H1 (cell line): ENCODE results near the gene SMAD1. TPM values are rescaled to one million over a fixed set of nuclear protein-coding genes. Genes with fewer than 3 reads are reported as not detected.
A peak's percentile ranks its signal among the peaks of the same experiment; 100 is the strongest.

ENCODE experiments used
- BACH1 ChIP-seq: IDR thresholded peaks from 2 replicates; pipeline ENCODE4 v1.6.1; 2012; ENCODE audit warnings: low read length, improper control_type of control experiment
- BCL11A ChIP-seq, 2 experiments: IDR thresholded peaks; one replicate each; pipeline ENCODE4 v1.6.1; 2011; ENCODE audit warnings: low read depth in 2 of 2, low read length in 2 of 2, mild to moderate bottlenecking in 2 of 2
- CHD1 ChIP-seq: IDR thresholded peaks from 2 replicates; pipeline ENCODE4 v1.6.1; 2012; ENCODE audit warnings: low read depth, low read length, improper control_type of control experiment
- CREB1 ChIP-seq: IDR thresholded peaks from 2 replicates; pipeline ENCODE4 v1.6.1; 2012; ENCODE audit warnings: inconsistent platforms
- GTF2F1 ChIP-seq: IDR thresholded peaks from 2 replicates; pipeline ENCODE4 v1.6.1; 2012; ENCODE audit warnings: low read depth, low read length, improper control_type of control experiment, borderline replicate concordance
- NANOG ChIP-seq: IDR thresholded peaks from 2 replicates; pipeline ENCODE4 v1.6.1; 2011; ENCODE audit warnings: low read length, low read depth, mild to moderate bottlenecking, inconsistent platforms; ENCODE audit not compliant: insufficient read depth, poor library complexity, severe bottlenecking
- NRF1 ChIP-seq: IDR thresholded peaks from 2 replicates; pipeline ENCODE4 v1.6.1; 2011; ENCODE audit warnings: mild to moderate bottlenecking, low read depth, low read length, improper control_type of control experiment
- POU5F1 ChIP-seq: IDR thresholded peaks from 2 replicates; pipeline ENCODE4 v1.6.1; 2011; ENCODE audit warnings: low read depth, mild to moderate bottlenecking, low read length, moderate library complexity
- RAD21 ChIP-seq, 2 experiments: IDR thresholded peaks in 1 of 2; conservative IDR thresholded peaks in 1 of 2; 2 replicates each; pipeline ENCODE4 v1.6.1; 2011; ENCODE audit warnings: low read depth in 2 of 2, low read length in 2 of 2, improper control_type of control experiment in 1 of 2, inconsistent platforms in 1 of 2, mild to moderate bottlenecking in 1 of 2, moderate library complexity in 1 of 2
- RNF2 ChIP-seq: fragments of 200-900, 300-1000 bp; sonication (generic); IDR thresholded peaks from 2 replicates; pipeline ENCODE4 v1.7.1; 2016; ENCODE audit warnings: borderline replicate concordance, low read depth, mild to moderate bottlenecking, antibody characterized with exemption, low read length; ENCODE audit not compliant: poor library complexity, severe bottlenecking; ENCODE audit errors: missing control alignments
- RXRA ChIP-seq: IDR thresholded peaks from 2 replicates; pipeline ENCODE4 v1.6.1; 2011; ENCODE audit warnings: low read depth, mild to moderate bottlenecking, low read length, moderate library complexity; ENCODE audit not compliant: insufficient read depth
- SP1 ChIP-seq: IDR thresholded peaks from 2 replicates; pipeline ENCODE4 v1.6.1; 2011; ENCODE audit warnings: low read depth, low read length
- SP2 ChIP-seq: IDR thresholded peaks from 2 replicates; pipeline ENCODE4 v1.6.1; 2012; ENCODE audit warnings: mild to moderate bottlenecking, low read length, inconsistent platforms
- TAF7 ChIP-seq: optimal IDR thresholded peaks from 2 replicates; pipeline ENCODE3; 2011; ENCODE audit warnings: low read depth, mild to moderate bottlenecking, inconsistent platforms, low read length, moderate library complexity, borderline replicate concordance
- TBP ChIP-seq: IDR thresholded peaks from 2 replicates; pipeline ENCODE4 v1.6.1; 2011; ENCODE audit warnings: low read depth, low read length, improper control_type of control experiment
- polyA plus RNA-seq, 7 experiments: library from polyadenylated mRNA; depleted of rRNA in 3 of 7; stranded (reverse) in 5 of 7; unstranded in 2 of 7; fragments of >200 nt in 5 of 7; fragments of 200-250 nt in 2 of 7; gene quantifications; 1 replicate in 5 of 7; 2 replicates in 1 of 7; 4 replicates in 1 of 7; pipeline versions ENCODE4 v1.2.1 to v1.2.3, GENCODE V29; 2011 to 2013; ENCODE audit warnings: missing spikeins in 2 of 7, mixed read lengths in 2 of 7
- total RNA-seq: library from RNA; stranded (reverse); fragmentation: NEBNext Ultra II Directional; extraction: Animal tissue kit (Norgen Biotek cat#: 25700); gene quantifications from 2 replicates; pipeline ENCODE4 v1.2.1, GENCODE V29; 2021
- TF ChIP-seq, protein P1 (sequence below): IDR thresholded peaks from 2 replicates; pipeline ENCODE4 v1.6.1; 2011; ENCODE audit warnings: low read depth, mild to moderate bottlenecking, low read length; ENCODE audit not compliant: insufficient read depth
- TF ChIP-seq, protein P2 (sequence below), 3 experiments: IDR thresholded peaks; 1 replicate in 2 of 3; 2 replicates in 1 of 3; pipeline versions ENCODE4 v1.5.1 to v1.6.1; 2011; ENCODE audit warnings: low read length in 3 of 3, mild to moderate bottlenecking in 3 of 3, inconsistent platforms in 2 of 3, low read depth in 1 of 3, moderate library complexity in 1 of 3; ENCODE audit not compliant: insufficient read depth in 1 of 3; ENCODE audit errors: control extremely low read depth in 1 of 3

The SMAD1 gene
- total and polyA plus RNA-seq, 2 of the 8 experiments (the other 6 are each of a cell fraction or from before 2014, with no cell fraction given) = 22.6 to 25.3 TPM

DNA sequence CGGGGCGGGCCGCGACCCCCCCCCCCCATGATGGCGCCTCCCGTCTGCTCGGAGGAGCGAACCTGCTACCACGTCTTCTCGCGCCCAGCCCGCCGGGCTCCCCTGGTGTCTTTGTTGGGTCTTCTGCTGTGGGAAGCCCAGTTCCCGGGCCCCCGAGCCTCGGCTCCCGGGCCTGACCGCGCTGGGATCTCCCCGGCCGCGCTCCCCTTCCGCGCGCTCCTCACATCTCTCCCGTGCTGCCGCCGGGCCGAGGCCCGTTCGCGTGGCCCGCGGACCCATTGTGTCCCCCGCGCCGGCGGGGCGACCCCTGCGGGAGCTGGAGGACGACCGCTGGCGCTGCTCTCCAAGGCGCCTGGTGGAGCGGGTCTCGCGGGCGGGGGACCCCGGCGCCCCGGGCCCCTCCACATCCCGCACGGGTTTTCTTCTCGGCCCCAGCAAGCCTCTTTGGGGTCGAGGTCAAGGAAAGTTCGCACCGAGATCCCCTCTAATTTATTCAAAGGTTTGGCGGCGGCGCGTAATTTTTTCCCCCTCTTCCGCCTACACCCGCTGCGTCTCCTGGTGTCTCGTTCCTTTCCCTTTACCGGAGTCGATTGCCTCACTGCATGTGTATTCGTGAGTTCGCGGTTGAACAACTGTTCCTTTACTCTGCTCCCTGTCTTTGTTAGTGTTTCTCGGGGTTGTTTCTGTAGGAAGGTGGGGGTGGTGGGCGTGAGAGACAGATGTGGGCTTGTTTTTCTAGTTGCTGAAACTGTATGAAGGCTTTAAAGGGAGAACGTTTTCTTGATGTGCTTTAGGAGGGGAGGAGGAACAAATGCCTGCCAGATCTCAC, 770 bp downstream of the SMAD1 start (continued):
- no peak; the same call in 1 of the 2 replicates for TF ChIP-seq TBP
- TF ChIP-seq BACH1 = no peak; the same call in 1 of the 2 replicates
- no peak for TF ChIP-seq NANOG
- TF ChIP-seq POU5F1 = no peak
- peak; percentile 39 for TF ChIP-seq TAF7
- no peak for TF ChIP-seq BCL11A (IDR thresholded peaks at IDR 0.05; ENCODE audit: low read depth in 2 of 2, low read length in 2 of 2)
- TF ChIP-seq, protein P1, sequence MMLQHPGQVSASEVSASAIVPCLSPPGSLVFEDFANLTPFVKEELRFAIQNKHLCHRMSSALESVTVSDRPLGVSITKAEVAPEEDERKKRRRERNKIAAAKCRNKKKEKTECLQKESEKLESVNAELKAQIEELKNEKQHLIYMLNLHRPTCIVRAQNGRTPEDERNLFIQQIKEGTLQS = no peak
- TF ChIP-seq RNF2 = no peak
- TF ChIP-seq GTF2F1 = no peak
- TF ChIP-seq CHD1 = no peak
- no peak for TF ChIP-seq RXRA
- no peak for TF ChIP-seq NRF1
- no peak for TF ChIP-seq SP2
- no peak for TF ChIP-seq SP1
- 0 out of 4 replicates have a peak, but pooled peaks of 1 of the 2 experiments have one; percentile 3 for TF ChIP-seq RAD21 (IDR thresholded peaks at IDR 0.05 in 1 of 2, conservative IDR thresholded peaks at IDR 0.05 in 1 of 2; ENCODE audit: low read depth in 2 of 2, low read length in 2 of 2)
- TF ChIP-seq, protein P2, sequence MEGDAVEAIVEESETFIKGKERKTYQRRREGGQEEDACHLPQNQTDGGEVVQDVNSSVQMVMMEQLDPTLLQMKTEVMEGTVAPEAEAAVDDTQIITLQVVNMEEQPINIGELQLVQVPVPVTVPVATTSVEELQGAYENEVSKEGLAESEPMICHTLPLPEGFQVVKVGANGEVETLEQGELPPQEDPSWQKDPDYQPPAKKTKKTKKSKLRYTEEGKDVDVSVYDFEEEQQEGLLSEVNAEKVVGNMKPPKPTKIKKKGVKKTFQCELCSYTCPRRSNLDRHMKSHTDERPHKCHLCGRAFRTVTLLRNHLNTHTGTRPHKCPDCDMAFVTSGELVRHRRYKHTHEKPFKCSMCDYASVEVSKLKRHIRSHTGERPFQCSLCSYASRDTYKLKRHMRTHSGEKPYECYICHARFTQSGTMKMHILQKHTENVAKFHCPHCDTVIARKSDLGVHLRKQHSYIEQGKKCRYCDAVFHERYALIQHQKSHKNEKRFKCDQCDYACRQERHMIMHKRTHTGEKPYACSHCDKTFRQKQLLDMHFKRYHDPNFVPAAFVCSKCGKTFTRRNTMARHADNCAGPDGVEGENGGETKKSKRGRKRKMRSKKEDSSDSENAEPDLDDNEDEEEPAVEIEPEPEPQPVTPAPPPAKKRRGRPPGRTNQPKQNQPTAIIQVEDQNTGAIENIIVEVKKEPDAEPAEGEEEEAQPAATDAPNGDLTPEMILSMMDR (IDR thresholded peaks at IDR 0.05; ENCODE audit: control extremely low read depth in 1 of 3, insufficient read depth in 1 of 3, low read depth in 1 of 3, low read length in 3 of 3) = 0 out of 4 replicates have a peak, but pooled peaks of 1 of the 3 experiments have one; percentile 0
- TF ChIP-seq CREB1 = no peak
